Measurements from ENCODE around the gene IL16. TPM values are rescaled to one million over a fixed set of nuclear protein-coding genes. Genes with fewer than 3 reads are reported as not detected.

IL16 gene
- total RNA-seq, 4 donors from 2014 or later: 8.2 to 19.9 (median 13.7) TPM

DNA sequence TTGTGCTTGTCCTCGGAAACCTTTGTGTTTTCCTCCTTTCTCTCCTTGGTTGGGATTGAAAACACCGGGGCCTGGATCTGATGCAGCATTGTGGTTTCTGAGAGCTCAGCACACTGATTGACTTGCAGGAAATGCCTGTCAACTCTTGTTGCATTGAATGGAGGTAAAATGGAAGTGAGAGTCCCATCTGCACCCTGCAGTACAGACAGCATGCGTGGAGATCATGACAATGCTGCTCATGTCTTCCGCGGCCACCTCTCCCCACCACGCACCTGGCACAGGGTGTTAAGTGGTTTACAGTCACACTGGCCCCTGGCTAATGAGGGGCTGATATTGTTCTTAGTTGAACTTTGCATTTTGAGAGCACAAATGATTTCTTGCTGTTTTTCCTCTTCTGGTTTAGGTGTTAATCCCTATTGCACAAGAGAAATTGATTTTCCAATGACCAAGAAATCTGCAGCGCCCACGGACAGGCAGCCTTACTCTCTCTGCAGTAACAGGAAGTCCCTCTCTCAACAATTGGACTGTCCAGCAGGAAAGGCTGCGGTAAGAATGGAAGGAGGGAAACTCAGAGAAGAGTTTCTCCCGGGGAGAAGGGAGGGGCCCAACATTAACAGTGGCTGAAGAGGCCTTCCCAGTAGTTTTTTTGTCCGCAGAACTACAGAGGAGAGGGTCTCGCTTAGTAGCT lies 68.7 kb downstream of the IL16 start:
- Histone ChIP-seq H3K4me3 (no peak overlapping the region), H3K9me3 (no peaks in the 10 kb centered on the region), H3K4me1 (peaks cover 16% of the 10 kb centered on the region), H3K27me3 (no peaks in the 10 kb centered on the region), H3K36me3 (no peaks in the 10 kb centered on the region), H3K27ac (no peak overlapping the region)
- TF ChIP-seq, protein P1, sequence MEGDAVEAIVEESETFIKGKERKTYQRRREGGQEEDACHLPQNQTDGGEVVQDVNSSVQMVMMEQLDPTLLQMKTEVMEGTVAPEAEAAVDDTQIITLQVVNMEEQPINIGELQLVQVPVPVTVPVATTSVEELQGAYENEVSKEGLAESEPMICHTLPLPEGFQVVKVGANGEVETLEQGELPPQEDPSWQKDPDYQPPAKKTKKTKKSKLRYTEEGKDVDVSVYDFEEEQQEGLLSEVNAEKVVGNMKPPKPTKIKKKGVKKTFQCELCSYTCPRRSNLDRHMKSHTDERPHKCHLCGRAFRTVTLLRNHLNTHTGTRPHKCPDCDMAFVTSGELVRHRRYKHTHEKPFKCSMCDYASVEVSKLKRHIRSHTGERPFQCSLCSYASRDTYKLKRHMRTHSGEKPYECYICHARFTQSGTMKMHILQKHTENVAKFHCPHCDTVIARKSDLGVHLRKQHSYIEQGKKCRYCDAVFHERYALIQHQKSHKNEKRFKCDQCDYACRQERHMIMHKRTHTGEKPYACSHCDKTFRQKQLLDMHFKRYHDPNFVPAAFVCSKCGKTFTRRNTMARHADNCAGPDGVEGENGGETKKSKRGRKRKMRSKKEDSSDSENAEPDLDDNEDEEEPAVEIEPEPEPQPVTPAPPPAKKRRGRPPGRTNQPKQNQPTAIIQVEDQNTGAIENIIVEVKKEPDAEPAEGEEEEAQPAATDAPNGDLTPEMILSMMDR (IDR thresholded peaks at IDR 0.05): no peak
- TF ChIP-seq POLR2A (IDR thresholded peaks at IDR 0.05): no peak
- TF ChIP-seq POLR2AphosphoS5 (IDR thresholded peaks at IDR 0.05): no peak
- no peak for TF ChIP-seq EP300 (IDR thresholded peaks at IDR 0.05)
- DNase-seq (ENCODE audit: low spot score in 2 of 2): no peak
- 42% methylated on average over 12 of the region's 12 CpGs for WGBS

DNA sequence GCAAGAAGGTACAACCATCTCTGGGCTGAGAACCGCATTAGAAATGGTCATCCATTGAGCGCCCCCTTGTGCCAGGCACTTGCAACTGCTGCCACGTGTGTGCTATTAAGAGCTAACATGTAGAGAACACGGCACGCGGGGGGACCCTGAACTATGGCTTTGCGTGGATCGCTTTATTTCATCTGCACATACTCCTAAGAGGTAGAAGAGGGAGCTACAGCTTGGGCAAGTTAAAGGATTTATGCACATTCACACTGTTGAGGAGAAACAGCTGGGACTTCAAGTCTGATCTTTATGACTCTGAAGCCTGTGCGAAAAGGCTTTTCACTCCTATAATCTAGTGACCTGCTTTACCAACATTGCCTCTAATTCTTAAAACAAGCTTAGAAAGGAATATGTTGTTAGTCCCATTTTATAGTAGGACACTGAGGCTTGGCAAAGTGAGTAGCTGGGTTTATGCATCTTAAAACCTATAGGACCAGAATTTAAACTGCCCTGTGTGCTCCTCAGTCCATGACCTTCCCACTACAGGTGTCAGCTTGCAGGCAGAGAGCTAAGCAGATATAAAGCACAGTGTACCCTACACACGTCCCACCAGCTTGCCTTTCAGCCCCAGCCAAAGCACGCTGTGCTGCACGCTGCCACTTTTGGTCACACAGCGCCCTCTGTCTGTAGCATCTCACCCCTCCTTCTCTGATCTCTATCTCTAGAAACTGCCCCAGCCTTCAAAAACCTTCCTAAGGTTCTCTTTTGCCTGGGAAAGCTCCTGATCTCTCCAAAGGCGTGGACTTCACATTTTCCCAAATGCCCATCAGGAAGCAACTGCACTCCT lies 69.5 kb downstream of the IL16 start:
- Histone ChIP-seq H3K27ac (no peak overlapping the region), H3K36me3 (no peaks in the 10 kb centered on the region), H3K4me3 (no peak overlapping the region), H3K27me3 (no peaks in the 10 kb centered on the region), H3K4me1 (peaks cover 16% of the 10 kb centered on the region), H3K9me3 (no peaks in the 10 kb centered on the region)
- WGBS: 11% methylated on average over 10 of the region's 14 CpGs
- TF ChIP-seq POLR2AphosphoS5 (IDR thresholded peaks at IDR 0.05) (no peak), POLR2A (IDR thresholded peaks at IDR 0.05) (no peak), EP300 (IDR thresholded peaks at IDR 0.05) (no peak)
- TF ChIP-seq, protein P1 (IDR thresholded peaks at IDR 0.05): peak; percentile 78 to 87
- DNase-seq (ENCODE audit: low spot score in 2 of 2): peak; percentile 89 to 90

DNA sequence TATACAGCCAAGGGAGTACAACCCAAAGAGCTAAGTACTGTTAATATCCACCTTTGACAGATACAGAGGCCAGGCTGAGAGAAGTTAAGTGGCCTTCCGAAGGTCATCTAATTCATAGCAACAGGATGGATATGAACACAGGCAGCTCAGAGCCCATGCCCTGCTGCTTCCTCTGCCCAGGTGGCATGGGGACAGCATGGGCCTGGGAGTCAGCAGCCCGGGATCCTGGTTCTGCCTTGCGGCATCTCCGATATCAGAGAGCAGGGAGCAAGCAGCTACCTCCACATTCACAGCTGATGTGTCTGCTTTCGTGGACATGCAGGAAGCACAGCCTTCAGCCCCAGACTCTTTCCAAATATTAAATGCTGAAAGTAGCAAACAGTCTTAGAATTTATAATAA lies 71.7 kb downstream of the IL16 start:
- H3K4me3 ChIP-seq: no peak overlapping the region
- H3K27me3 ChIP-seq: no peaks in the 10 kb centered on the region
- H3K4me1 ChIP-seq: peaks cover 16% of the 10 kb centered on the region
- 86% methylated on average over 5 of the region's 5 CpGs for whole genome bisulfite sequencing
- DNase-seq (ENCODE audit: low spot score in 2 of 2): no peak
- H3K36me3 ChIP-seq: no peaks in the 10 kb centered on the region
- no peak for TF ChIP-seq EP300 (IDR thresholded peaks at IDR 0.05)
- TF ChIP-seq, protein P1 (IDR thresholded peaks at IDR 0.05): no peak
- no peak for TF ChIP-seq POLR2A (IDR thresholded peaks at IDR 0.05)
- no peak for TF ChIP-seq POLR2AphosphoS5 (IDR thresholded peaks at IDR 0.05)
- no peaks in the 10 kb centered on the region for H3K9me3 ChIP-seq
- no peak overlapping the region for H3K27ac ChIP-seq

DNA sequence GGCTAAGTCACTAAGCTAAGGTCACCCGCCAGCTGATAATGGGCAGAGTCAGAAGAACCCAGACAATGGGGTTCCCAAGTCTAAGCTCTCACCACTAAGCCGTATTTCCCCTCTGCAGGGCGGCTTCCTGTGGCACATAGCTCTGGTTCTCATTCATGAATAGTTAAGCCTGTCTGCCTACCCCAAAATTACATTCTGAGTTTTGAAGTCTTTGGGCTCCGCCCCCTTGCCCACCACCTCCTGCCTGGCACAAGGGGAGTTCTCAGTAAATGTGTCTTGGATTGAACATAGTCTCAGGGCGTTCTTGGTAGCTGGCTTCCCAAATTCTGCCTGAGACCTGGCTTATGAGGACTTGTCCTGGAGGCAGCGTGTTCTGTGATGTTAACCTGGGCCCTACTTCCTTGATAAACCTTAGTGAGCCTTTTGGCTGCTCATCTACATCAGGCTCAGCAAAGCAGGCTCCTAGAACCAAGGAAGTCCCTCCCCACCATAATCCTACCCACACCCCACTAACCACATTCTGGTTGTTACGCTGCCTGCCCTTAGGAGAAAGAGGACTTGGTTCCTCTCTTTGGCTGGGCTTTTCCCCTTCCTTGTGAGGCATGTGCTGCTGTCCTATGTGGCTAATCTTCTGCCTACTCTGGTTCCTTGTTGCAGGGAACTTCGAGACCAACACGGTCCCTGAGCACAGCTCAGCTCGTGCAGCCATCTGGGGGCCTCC lies 72.4 kb downstream of the IL16 start:
- no peaks in the 10 kb centered on the region for H3K27me3 ChIP-seq
- 84% methylated on average over 9 of the region's 10 CpGs for WGBS
- TF ChIP-seq POLR2A (IDR thresholded peaks at IDR 0.05): no peak
- TF ChIP-seq EP300 (IDR thresholded peaks at IDR 0.05): no peak
- no peak for TF ChIP-seq POLR2AphosphoS5 (IDR thresholded peaks at IDR 0.05)
- TF ChIP-seq, protein P1 (IDR thresholded peaks at IDR 0.05): no peak

More for the DNA sequence above, 72.4 kb downstream of the IL16 start:
- no peak overlapping the region for H3K4me3 ChIP-seq
- H3K4me1 ChIP-seq: peaks cover 16% of the 10 kb centered on the region
- no peaks in the 10 kb centered on the region for H3K36me3 ChIP-seq
- no peak for DNase-seq (ENCODE audit: low spot score in 2 of 2)
- H3K9me3 ChIP-seq: no peaks in the 10 kb centered on the region
- H3K27ac ChIP-seq: no peak overlapping the region
